Heart right ventricle (tissue), 16 donors: ENCODE data around the gene DDX51. TPM values are rescaled to one million over a fixed set of nuclear protein-coding genes. Genes with fewer than 3 reads are reported as not detected.
A peak's percentile ranks its signal among the peaks of the same experiment; 100 is the strongest.

Experiments
- ATAC-seq, 8 donors: fragments of 200-7000 bp; cut with Tn5 transposase; one replicate each; pipeline ENCODE4 v1.9.1; 2020; ENCODE audit warnings: mild to moderate bottlenecking in 8 of 8, moderate library complexity in 8 of 8, moderate number of reproducible peaks in 1 of 8
- DNase-seq, 2 donors: peaks; one replicate each; pipeline ENCODE4 v3.0.0-alpha.2; 2020
- H3K27ac ChIP-seq, 10 donors: fragments of 200-600 bp; sonication (generic) in 2 of 10; one replicate each; pipeline versions ENCODE4 v1.5.0 to v1.8.0; 2020 to 2022; ENCODE audit warnings: mild to moderate bottlenecking in 3 of 10
- H3K27me3 ChIP-seq, 7 donors: fragments of 200-600 bp; one replicate each; pipeline ENCODE4 v1.8.0; 2021 to 2022; ENCODE audit warnings: mild to moderate bottlenecking in 2 of 7
- H3K36me3 ChIP-seq, 9 donors: fragments of 200-600 bp; sonication (generic) in 1 of 9; one replicate each; pipeline versions ENCODE4 v1.5.0 to v1.8.0; 2020 to 2022; ENCODE audit warnings: mild to moderate bottlenecking in 2 of 9
- H3K4me1 ChIP-seq, 9 donors: fragments of 200-600 bp; sonication (generic) in 1 of 9; one replicate each; pipeline versions ENCODE4 v1.5.0 to v1.8.0; 2020 to 2022; ENCODE audit warnings: mild to moderate bottlenecking in 4 of 9
- H3K4me3 ChIP-seq, 10 donors: fragments of 200-600 bp; sonication (generic) in 2 of 10; one replicate each; pipeline versions ENCODE4 v1.5.0 to v1.8.0; 2020 to 2022; ENCODE audit warnings: mild to moderate bottlenecking in 7 of 10, moderate library complexity in 2 of 10
- H3K9me3 ChIP-seq, 11 donors: fragments of 200-600 bp in 10 of 11; sonication (generic) in 2 of 11; one replicate each; pipeline versions ENCODE4 v1.5.0 to v1.8.0; 2013 to 2022; ENCODE audit warnings: mild to moderate bottlenecking in 2 of 11, control low read depth in 1 of 11, moderate library complexity in 1 of 11
- CTCF ChIP-seq, 9 donors: fragments of 200-600 bp; sonication (generic) in 2 of 9; IDR thresholded peaks; one replicate each; pipeline versions ENCODE4 v1.5.0 to v1.8.0; 2021 to 2022; ENCODE audit warnings: antibody characterized with exemption in 9 of 9, mild to moderate bottlenecking in 5 of 9, moderate library complexity in 1 of 9
- WGBS, 2 donors: extraction: QIAGEN DNeasy Blood & Tissue Kit; methylation state at CpG; one replicate each; pipeline ENCODE4 v1.1.7; 2013; ENCODE audit warnings: inconsistent platforms in 1 of 2; 5-methylcytosine and 5-hydroxymethylcytosine counted together
- intact Hi-C, 10 donors: fragments of 100-400 bp; cut with DNase I; formaldehyde crosslinking; loops; one replicate each; pipeline versions ENCODE4 v1.11.1 to v1.14.2; 2022
- polyA plus RNA-seq, 2 donors: library from polyadenylated mRNA; stranded (reverse); fragments of 200-250 nt; gene quantifications; one replicate each; pipeline ENCODE4 v1.2.3, GENCODE V29; 2013
- total RNA-seq, 10 donors: library from RNA; stranded (reverse); fragmentation: NEBNext Ultra II Directional in 3 of 10; extraction: Animal tissue kit (Norgen Biotek cat#: 25700) in 3 of 10; gene quantifications; one replicate each; pipeline versions ENCODE4 v1.2.1 to v1.2.4, GENCODE V29; 2021 to 2023
- donor health status: Arrhythmogenic right ventricular cardiomyopathy.
- donor health status: ischemic (EF 13 %, LVEDD 7.1; RV severe dilation, severe dysfunction).
- donor health status: healthy with polysubstance abuse.
- donor health status: DM: no; HTN: yes; CAD: no.
- donor health status: DM: no; HTN: no; CAD: no.
- donor health status: ischemic (EF 25% LVEDD 6.9; RV normal size, moderate dysfunction).
- donor health status: ischemic (EF 25% LVEDD 5.7; RV mildly dilated, moderate dysfunction).
- donor health status: healthy.
- donor health status: DM: yes; HTN: yes; CAD: no.
- donor health status: Ischemic cardiomyopathy.
- donor health status: ischemic (EF 35%, LVEDD 5.7; RV mildly dilated, moderate dysfunction).
- donor health status: nonischemic (EF 11% LVEDD 7.7; RV severe dilation, severe dysfunction).
- donor health status: DM: yes; HTN: yes; CAD: no.
- donor health status: PGD.
- donor health status: ischemic (EF 29% LVEDD 5.4; RV normal size, mild dysfunction).
- donor health status: nonischemic (EF 23%, LVEDD 6.1; RV moderate dilation, normal function).

DDX51 gene
- total and polyA plus RNA-seq, 12 donors = 7.2 to 19.9 (median 8.8) TPM

- Histone ChIP-seq H3K36me3 (peaks cover 0 to 12% (median 0%) of the 10 kb centered on the region in 9 donors), H3K9me3 (no peaks in the 10 kb centered on the region), H3K27ac (no peak overlapping the region), H3K27me3 (peaks cover 0 to 7% (median 0%) of the 10 kb centered on the region in 7 donors), H3K4me3 (no peak overlapping the region), H3K4me1 (peaks cover 0 to 9% (median 6%) of the 10 kb centered on the region in 9 donors)
- DNase-seq = no peak
- no peak for TF ChIP-seq CTCF (IDR thresholded peaks at IDR 0.05)
- intact Hi-C loops = loop anchor here in 9 of 10 donors (10.0 kb wide), 4 partner anchors 58 to 458 kb away; partner anchors contain the start of genes LRCOL1 (in 7 of the 9) and P2RX2 (in 7 of the 9)
- 85 to 91% methylated on average over 8 of the region's 8 CpGs for WGBS, 2 donors
- no peak for ATAC-seq
These were observed 12.6 kb upstream of the DDX51 start for GRCh38 chr12:132156573-132157325.

GRCh38 chr12:132155771-132156572 is 11.9 kb upstream of the DDX51 start:
- DNase-seq = no peak
- intact Hi-C loops = loop anchor here (2.0 to 10.0 kb wide), 6 partner anchors 59 to 459 kb away; partner anchors contain the start of genes LRCOL1 (in 7 of the 10) and P2RX2 (in 7 of the 10)
- no peak for TF ChIP-seq CTCF (IDR thresholded peaks at IDR 0.05)
- Histone ChIP-seq H3K36me3 (peaks cover 0 to 19% (median 0%) of the 10 kb centered on the region in 9 donors), H3K4me3 (no peak overlapping the region), H3K9me3 (no peaks in the 10 kb centered on the region), H3K27me3 (peaks cover 0 to 7% (median 0%) of the 10 kb centered on the region in 7 donors), H3K4me1 (peaks cover 0 to 9% (median 6%) of the 10 kb centered on the region in 9 donors), H3K27ac (no peak overlapping the region)
- no peak for ATAC-seq
- WGBS, 2 donors = 94 to 99% methylated on average over 9 to 10 of the region's 10 CpGs

GRCh38 chr12:132154941-132155770 is 11.0 kb upstream of the DDX51 start:
- no peak overlapping the region for H3K27ac ChIP-seq
- H3K4me3 ChIP-seq = no peak overlapping the region
- no peaks in the 10 kb centered on the region for H3K9me3 ChIP-seq
- DNase-seq = peak in 1 of 2 donors; percentile 6
- no peak for ATAC-seq
- intact Hi-C loops = loop anchor here (2.0 to 10.0 kb wide), 8 partner anchors 60 to 462 kb away; partner anchors contain the start of genes P2RX2 (in 9 of the 10) and LRCOL1 (in 7 of the 10)
- 77 to 78% methylated on average over 51 of the region's 51 CpGs for WGBS, 2 donors
- H3K36me3 ChIP-seq = peaks cover 0 to 22% (median 0%) of the 10 kb centered on the region in 9 donors
- H3K4me1 ChIP-seq = peaks cover 0 to 9% (median 6%) of the 10 kb centered on the region in 9 donors
- TF ChIP-seq CTCF (IDR thresholded peaks at IDR 0.05) = no peak
- peaks cover 0 to 7% (median 0%) of the 10 kb centered on the region in 7 donors for H3K27me3 ChIP-seq
